ENCODE results near the gene PDE6G. TPM values are rescaled to one million over a fixed set of nuclear protein-coding genes. Genes with fewer than 3 reads are reported as not detected.

Gene PDE6G
- total and polyA plus RNA-seq, 2 of the 4 experiments (the other 2 are of a cell fraction): 2.7 TPM; not detected in 1

- intact Hi-C loops (cut with micrococcal nuclease): no loop called here
- Histone ChIP-seq H2BK15ac (ENCODE audit: low read depth, low read length) (no peak overlapping the region), H2AFZ (replicated peaks; ENCODE audit: low read length, poor library complexity) (peak overlapping the region; percentile 32), H3K4me2 (ENCODE audit: low read depth, low read length) (no peak overlapping the region), H2BK120ac (ENCODE audit: low read depth, low read length) (no peak overlapping the region), H3K9ac (ENCODE audit: low read depth, low read length) (no peak overlapping the region), H3K56ac (ENCODE audit: extremely low read depth, insufficient read depth, low read length) (no peak overlapping the region), H2BK20ac (ENCODE audit: low read depth, low read length) (no peak overlapping the region), H2BK5ac (ENCODE audit: low read depth, low read length, poor library complexity, severe bottlenecking) (no peak overlapping the region), H3K9me1 (ENCODE audit: insufficient read depth, low read length) (peaks cover 12% of the 10 kb centered on the region), H4K20me1 (ENCODE audit: insufficient read depth, low read length) (peaks cover 3% of the 10 kb centered on the region; the same call in 1 of the 2 replicates), H3K36me3 (ENCODE audit: control insufficient read depth, insufficient read depth, low read length) (no peaks in the 10 kb centered on the region), H3K14ac (replicated peaks; ENCODE audit: low read depth, low read length) (no peak overlapping the region), H3K23ac (ENCODE audit: low read depth, low read length) (no peak overlapping the region), H3K4me3 (ENCODE audit: insufficient read depth, low read depth, low read length) (no peak overlapping the region), H4K8ac (ENCODE audit: low read depth in 2 of 2, low read length in 2 of 2) (no peak overlapping the region), H4K91ac (ENCODE audit: insufficient read depth, low read depth, low read length) (no peak overlapping the region), H3K27me3 (ENCODE audit: control insufficient read depth, insufficient read depth, low read length) (no peaks in the 10 kb centered on the region), H3K79me1 (ENCODE audit: low read depth in 1 of 2, low read length in 2 of 2) (no peaks in the 10 kb centered on the region; a peak in 1 of 4 replicates), H3K4ac (ENCODE audit: low read depth, low read length) (no peak overlapping the region), H3K18ac (ENCODE audit: low read depth, low read length) (no peak overlapping the region), H2AK5ac (ENCODE audit: low read depth, low read length) (no peak overlapping the region), H3K9me3 (ENCODE audit: control insufficient read depth, insufficient read depth, low read length) (no peaks in the 10 kb centered on the region), H4K5ac (ENCODE audit: low read depth, low read length) (no peak overlapping the region), H3K27ac (ENCODE audit: insufficient read depth, low read length) (no peak overlapping the region), H2AK9ac (replicated peaks; ENCODE audit: low read depth, low read length, poor library complexity) (no peak overlapping the region), H3K4me1 (ENCODE audit: control insufficient read depth, insufficient read depth, low read length) (peaks cover 6% of the 10 kb centered on the region)
- dilution Hi-C loops (cut with HindIII; ENCODE audit: low sequenced_read_pairs, unreplicated experiment): no loop called here
- DNase-seq: no peak
- ChIA-PET POLR2A (ENCODE audit: unreplicated experiment) (no interaction called here), CTCF (no interaction called here)
- in situ Hi-C loops (cut with MboI; ENCODE audit: low sequenced_read_pairs): no loop called here
- TF ChIP-seq NFE2L2 (IDR thresholded peaks at IDR 0.05; ENCODE audit: low read depth, low read length): no peak
- no peak for TF ChIP-seq RAD21 (IDR thresholded peaks at IDR 0.05; ENCODE audit: low read length)
- TF ChIP-seq, protein P1, sequence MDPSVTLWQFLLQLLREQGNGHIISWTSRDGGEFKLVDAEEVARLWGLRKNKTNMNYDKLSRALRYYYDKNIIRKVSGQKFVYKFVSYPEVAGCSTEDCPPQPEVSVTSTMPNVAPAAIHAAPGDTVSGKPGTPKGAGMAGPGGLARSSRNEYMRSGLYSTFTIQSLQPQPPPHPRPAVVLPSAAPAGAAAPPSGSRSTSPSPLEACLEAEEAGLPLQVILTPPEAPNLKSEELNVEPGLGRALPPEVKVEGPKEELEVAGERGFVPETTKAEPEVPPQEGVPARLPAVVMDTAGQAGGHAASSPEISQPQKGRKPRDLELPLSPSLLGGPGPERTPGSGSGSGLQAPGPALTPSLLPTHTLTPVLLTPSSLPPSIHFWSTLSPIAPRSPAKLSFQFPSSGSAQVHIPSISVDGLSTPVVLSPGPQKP (IDR thresholded peaks at IDR 0.05; ENCODE audit: borderline replicate concordance, low read depth, low read length): no peak
- TF ChIP-seq CHD1 (IDR thresholded peaks at IDR 0.05; ENCODE audit: low read depth, low read length): no peak
- no peak for TF ChIP-seq FOS (IDR thresholded peaks at IDR 0.05; ENCODE audit: low read depth, low read length)
- TF ChIP-seq RFX5 (IDR thresholded peaks at IDR 0.05; ENCODE audit: low read depth, low read length): no peak
- no peak for TF ChIP-seq MXI1 (IDR thresholded peaks at IDR 0.05; ENCODE audit: borderline replicate concordance, low read depth, low read length)
- TF ChIP-seq MAFK (IDR thresholded peaks at IDR 0.05; ENCODE audit: low read depth, low read length): no peak
- no peak for TF ChIP-seq CEBPB (IDR thresholded peaks at IDR 0.05; ENCODE audit: low read depth, low read length)
- TF ChIP-seq BHLHE40 (IDR thresholded peaks at IDR 0.05; ENCODE audit: low read depth, low read length): no peak
- no peak for TF ChIP-seq MAZ (IDR thresholded peaks at IDR 0.05; ENCODE audit: borderline replicate concordance, low read depth, low read length)
- TF ChIP-seq POLR2A (IDR thresholded peaks at IDR 0.05; ENCODE audit: low read depth, low read length): no peak
- no peak for TF ChIP-seq SMC3 (IDR thresholded peaks at IDR 0.05; ENCODE audit: low read depth, low read length)
- no peak for TF ChIP-seq USF2 (IDR thresholded peaks at IDR 0.05; ENCODE audit: low read depth, low read length)
- TF ChIP-seq RCOR1 (IDR thresholded peaks at IDR 0.05; ENCODE audit: insufficient replicate concordance, low read length): no peak
- TF ChIP-seq, protein P2, sequence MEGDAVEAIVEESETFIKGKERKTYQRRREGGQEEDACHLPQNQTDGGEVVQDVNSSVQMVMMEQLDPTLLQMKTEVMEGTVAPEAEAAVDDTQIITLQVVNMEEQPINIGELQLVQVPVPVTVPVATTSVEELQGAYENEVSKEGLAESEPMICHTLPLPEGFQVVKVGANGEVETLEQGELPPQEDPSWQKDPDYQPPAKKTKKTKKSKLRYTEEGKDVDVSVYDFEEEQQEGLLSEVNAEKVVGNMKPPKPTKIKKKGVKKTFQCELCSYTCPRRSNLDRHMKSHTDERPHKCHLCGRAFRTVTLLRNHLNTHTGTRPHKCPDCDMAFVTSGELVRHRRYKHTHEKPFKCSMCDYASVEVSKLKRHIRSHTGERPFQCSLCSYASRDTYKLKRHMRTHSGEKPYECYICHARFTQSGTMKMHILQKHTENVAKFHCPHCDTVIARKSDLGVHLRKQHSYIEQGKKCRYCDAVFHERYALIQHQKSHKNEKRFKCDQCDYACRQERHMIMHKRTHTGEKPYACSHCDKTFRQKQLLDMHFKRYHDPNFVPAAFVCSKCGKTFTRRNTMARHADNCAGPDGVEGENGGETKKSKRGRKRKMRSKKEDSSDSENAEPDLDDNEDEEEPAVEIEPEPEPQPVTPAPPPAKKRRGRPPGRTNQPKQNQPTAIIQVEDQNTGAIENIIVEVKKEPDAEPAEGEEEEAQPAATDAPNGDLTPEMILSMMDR (conservative IDR thresholded peaks at IDR 0.05; ENCODE audit: low read depth, low read length): no peak
- no TSS peak for BruUV-seq (replicated peaks)
- 75% methylated on average over 7 of the region's 18 CpGs; no CpG with 5 or more reads in 1 of the 2 experiments for WGBS, 2 experiments (ENCODE audit: extremely low coverage in 2 of 2, insufficient read length in 1 of 2)
- no peak for ATAC-seq (ENCODE audit: low read depth)
Measured at GRCh38 chr17:81655378-81656117, 794 bp downstream of the PDE6G start.
